ENCODE measurements around the gene GALK1. TPM values are rescaled to one million over a fixed set of nuclear protein-coding genes. Genes with fewer than 3 reads are reported as not detected.

Gene GALK1
- total RNA-seq, 1 experiment from 2014 or later, result 36.7 TPM

GRCh38 chr17:75810216-75810615 lies 45.2 kb upstream of the GALK1 start:
- H3K9me3 ChIP-seq (ENCODE audit: control insufficient read depth, low read depth, low read length), result no peaks in the 10 kb centered on the region
- H3K18ac ChIP-seq (ENCODE audit: insufficient read length, low read depth, low read length), result no peak overlapping the region
- H3K36me3 Mint-ChIP-seq (ENCODE audit: insufficient read depth in 1 of 3, low read depth in 3 of 3), result peaks cover 6 to 47% (median 39%) of the 10 kb centered on the region in 3 experiments; a peak in 6 of 7 replicates
- no peaks in the 10 kb centered on the region for H3K23me2 ChIP-seq (ENCODE audit: insufficient read length, low read depth, low read length, poor library complexity, severe bottlenecking)
- no peak overlapping the region for H3K27ac ChIP-seq (ENCODE audit: insufficient read length, low read depth, low read length)
- no peak overlapping the region for H3T11ph ChIP-seq (ENCODE audit: low read length)
- WGBS (ENCODE audit: extremely low coverage, insufficient read length, low lambda C conversion rate), result no CpG with 5 or more reads among the region's 5 CpGs
- H3K27me3 ChIP-seq (ENCODE audit: insufficient read depth, low read length), result no peaks in the 10 kb centered on the region
- no peak for DNase-seq
- no peak overlapping the region for H3K4ac ChIP-seq (ENCODE audit: low read depth, low read length)
- H3K79me1 ChIP-seq (ENCODE audit: insufficient read depth, low read depth, low read length, poor library complexity, severe bottlenecking), result no peaks in the 10 kb centered on the region
- H4K8ac ChIP-seq (replicated peaks; ENCODE audit: insufficient read length, low read depth, low read length), result no peak overlapping the region
- no peak overlapping the region for H3K4me3 Mint-ChIP-seq
- no peaks in the 10 kb centered on the region for H3K4me1 ChIP-seq (ENCODE audit: insufficient read depth, low read length)
- no peaks in the 10 kb centered on the region for H3K79me2 ChIP-seq (ENCODE audit: insufficient read depth, low read length)
- H4K5ac ChIP-seq (ENCODE audit: insufficient read length, low read depth, low read length), result no peak overlapping the region
- no peak overlapping the region for H3K23ac ChIP-seq (ENCODE audit: insufficient read length, low read depth, low read length)
- no peak overlapping the region for H2BK20ac ChIP-seq (ENCODE audit: low read depth, low read length, poor library complexity, severe bottlenecking)
- no peak overlapping the region for H2BK120ac ChIP-seq (ENCODE audit: low read depth, low read length, poor library complexity, severe bottlenecking)
- H3K14ac ChIP-seq (ENCODE audit: insufficient read depth, low read length), result no peak overlapping the region
- H3K4me1 Mint-ChIP-seq, result no peaks in the 10 kb centered on the region
- no peak overlapping the region for H2AK5ac ChIP-seq (ENCODE audit: insufficient read length, low read length)
- H3K27me3 Mint-ChIP-seq (ENCODE audit: low read depth), result no peaks in the 10 kb centered on the region
- no peak overlapping the region for H2BK12ac ChIP-seq (ENCODE audit: insufficient read length, low read depth, low read length)
- no peak overlapping the region for H3K9ac ChIP-seq (ENCODE audit: extremely low read depth, insufficient read length, low read length)
- H3K4me2 ChIP-seq (ENCODE audit: insufficient read depth, insufficient read length, low read length), result no peak overlapping the region
- H3K56ac ChIP-seq (ENCODE audit: insufficient read length, low read depth, low read length), result no peak overlapping the region
- no peak overlapping the region for H4K91ac ChIP-seq (ENCODE audit: insufficient read length, low read depth, low read length)
- H2AFZ ChIP-seq (ENCODE audit: low read length), result no peak overlapping the region
- TF ChIP-seq, protein P1, sequence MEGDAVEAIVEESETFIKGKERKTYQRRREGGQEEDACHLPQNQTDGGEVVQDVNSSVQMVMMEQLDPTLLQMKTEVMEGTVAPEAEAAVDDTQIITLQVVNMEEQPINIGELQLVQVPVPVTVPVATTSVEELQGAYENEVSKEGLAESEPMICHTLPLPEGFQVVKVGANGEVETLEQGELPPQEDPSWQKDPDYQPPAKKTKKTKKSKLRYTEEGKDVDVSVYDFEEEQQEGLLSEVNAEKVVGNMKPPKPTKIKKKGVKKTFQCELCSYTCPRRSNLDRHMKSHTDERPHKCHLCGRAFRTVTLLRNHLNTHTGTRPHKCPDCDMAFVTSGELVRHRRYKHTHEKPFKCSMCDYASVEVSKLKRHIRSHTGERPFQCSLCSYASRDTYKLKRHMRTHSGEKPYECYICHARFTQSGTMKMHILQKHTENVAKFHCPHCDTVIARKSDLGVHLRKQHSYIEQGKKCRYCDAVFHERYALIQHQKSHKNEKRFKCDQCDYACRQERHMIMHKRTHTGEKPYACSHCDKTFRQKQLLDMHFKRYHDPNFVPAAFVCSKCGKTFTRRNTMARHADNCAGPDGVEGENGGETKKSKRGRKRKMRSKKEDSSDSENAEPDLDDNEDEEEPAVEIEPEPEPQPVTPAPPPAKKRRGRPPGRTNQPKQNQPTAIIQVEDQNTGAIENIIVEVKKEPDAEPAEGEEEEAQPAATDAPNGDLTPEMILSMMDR (conservative IDR thresholded peaks at IDR 0.05), result no peak
- H2BK15ac ChIP-seq (ENCODE audit: low read depth, low read length), result no peak overlapping the region
- H3K9me3 Mint-ChIP-seq, result no peaks in the 10 kb centered on the region
- H2BK5ac ChIP-seq (ENCODE audit: insufficient read length, low read length), result no peak overlapping the region
- H3K27ac Mint-ChIP-seq, result no peak overlapping the region
- no peaks in the 10 kb centered on the region for H4K20me1 ChIP-seq (ENCODE audit: control insufficient read depth, insufficient read depth, insufficient read length)
